HFFc6 (cell line): ENCODE results near the gene RELL2. TPM values are rescaled to one million over a fixed set of nuclear protein-coding genes. Genes with fewer than 3 reads are reported as not detected.

Source experiments
- DNase-seq: peaks from one replicate; pipeline ENCODE4 v3.0.0-alpha.2; 2018
- H3K27ac Mint-ChIP-seq: 2 replicates; pipeline ENCODE4 v1.8.0; 2020; ENCODE audit warnings: mild to moderate bottlenecking, mixed read lengths
- H3K27me3 Mint-ChIP-seq: 2 replicates; pipeline ENCODE4 v1.8.0; 2021; ENCODE audit warnings: mild to moderate bottlenecking, moderate library complexity, mixed read lengths; ENCODE audit not compliant: insufficient read depth
- H3K36me3 Mint-ChIP-seq: 2 replicates; pipeline ENCODE4 v1.8.0; 2021; ENCODE audit warnings: low read depth, mixed read lengths
- H3K4me1 Mint-ChIP-seq: 2 replicates; pipeline ENCODE4 v1.8.0; 2020; ENCODE audit warnings: low read depth, mixed read lengths
- H3K4me3 Mint-ChIP-seq: 2 replicates; pipeline ENCODE4 v1.8.0; 2020; ENCODE audit warnings: mild to moderate bottlenecking, moderate library complexity, mixed read lengths
- H3K9me3 Mint-ChIP-seq: 2 replicates; pipeline ENCODE4 v1.8.0; 2020; ENCODE audit warnings: mild to moderate bottlenecking, mixed read lengths
- CTCF ChIP-seq: fragments of 200-600 bp; sonication (generic); IDR thresholded peaks from 2 replicates; pipeline ENCODE4 v1.5.0; 2021; ENCODE audit warnings: antibody characterized with exemption, mild to moderate bottlenecking
- total RNA-seq, 6 experiments: library from RNA; stranded (reverse); fragmentation: NEBNext Ultra II Directional; extraction: Animal tissue kit (Norgen Biotek cat#: 25700); gene quantifications; 2 replicates in 1 of 6; 3 replicates in 5 of 6; pipeline ENCODE4 v1.2.3, GENCODE V29; 2021

The RELL2 gene
- total RNA-seq, 6 experiments from 2014 or later = 2.2 to 4.4 (median 3.0) TPM

DNA sequence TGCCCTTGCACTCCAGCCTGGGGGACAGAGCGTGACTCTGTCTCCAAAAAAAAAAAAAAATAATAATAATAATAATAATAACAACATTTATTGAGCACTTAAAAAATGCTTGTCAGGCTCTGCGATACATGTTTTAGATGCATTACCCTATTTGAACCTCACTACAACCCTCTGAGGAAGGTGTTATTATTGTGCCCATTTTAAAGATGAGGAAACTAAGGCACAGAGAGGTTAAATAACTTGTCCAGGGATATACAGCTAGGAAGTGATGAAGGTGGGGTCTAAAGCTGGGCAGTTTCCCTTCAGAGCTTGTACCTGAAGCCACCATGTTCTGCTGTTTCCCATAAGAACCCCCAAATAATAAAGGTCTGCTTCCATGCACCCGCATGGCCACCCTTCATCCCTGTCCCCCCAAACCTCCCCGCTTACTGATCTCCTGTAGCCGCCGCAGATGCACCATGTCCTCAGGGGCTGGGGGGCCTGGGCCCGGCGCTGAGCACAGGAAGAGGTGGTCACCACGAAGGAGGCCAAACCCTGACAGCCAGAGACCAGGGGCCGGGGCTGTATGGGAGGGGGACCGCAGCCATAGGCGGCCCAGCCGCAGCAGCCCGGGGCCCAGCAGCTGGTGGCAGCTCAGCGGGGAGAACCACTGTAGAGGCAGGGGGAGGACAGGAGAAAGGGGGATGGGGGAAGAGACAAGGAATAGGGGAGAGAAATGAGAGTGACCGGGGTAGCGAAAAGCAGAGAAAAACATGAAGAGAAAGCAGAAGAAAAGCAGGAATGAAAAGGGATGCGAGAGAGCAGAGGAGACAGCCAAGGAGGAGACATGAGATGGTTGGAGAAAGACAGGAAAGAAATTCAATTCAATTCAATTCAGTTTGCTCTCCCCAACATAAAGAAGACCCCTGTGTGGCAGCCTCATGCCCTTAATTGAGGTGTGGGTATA is 29.5 kb downstream of the RELL2 start:
- no peak for DNase-seq
- Mint-ChIP-seq H3K9me3 (no peaks in the 10 kb centered on the region), H3K27me3 (peaks cover 3% of the 10 kb centered on the region; the same call in 1 of the 2 replicates), H3K36me3 (peaks cover 10% of the 10 kb centered on the region), H3K4me1 (no peaks in the 10 kb centered on the region), H3K27ac (no peak overlapping the region), H3K4me3 (no peak overlapping the region)
- no peak for TF ChIP-seq CTCF

GRCh38 chr5:141668601-141669265 is 31.9 kb downstream of the RELL2 start:
- TF ChIP-seq CTCF = no peak
- peaks cover 3% of the 10 kb centered on the region; the same call in 1 of the 2 replicates for H3K27me3 Mint-ChIP-seq
- H3K4me3 Mint-ChIP-seq = no peak overlapping the region
- H3K27ac Mint-ChIP-seq = no peak overlapping the region
- no peaks in the 10 kb centered on the region for H3K9me3 Mint-ChIP-seq
- DNase-seq = no peak
- H3K4me1 Mint-ChIP-seq = no peaks in the 10 kb centered on the region
- 0 out of 2 replicates have a peak, but pooled peaks cover 5% of the 10 kb centered on the region for H3K36me3 Mint-ChIP-seq

- Mint-ChIP-seq H3K36me3 (0 out of 2 replicates have a peak, but pooled peaks cover 5% of the 10 kb centered on the region), H3K4me3 (no peak overlapping the region), H3K27me3 (peaks cover 3% of the 10 kb centered on the region; the same call in 1 of the 2 replicates), H3K9me3 (no peaks in the 10 kb centered on the region), H3K4me1 (no peaks in the 10 kb centered on the region), H3K27ac (0 out of 2 replicates have a peak overlapping the region, but pooled peaks have one; percentile 5)
- DNase-seq = no peak
- peak; percentile 39; the same call in 1 of the 2 replicates for TF ChIP-seq CTCF
Measured at GRCh38 chr5:141669520-141669919, 32.7 kb downstream of the RELL2 start.

DNA sequence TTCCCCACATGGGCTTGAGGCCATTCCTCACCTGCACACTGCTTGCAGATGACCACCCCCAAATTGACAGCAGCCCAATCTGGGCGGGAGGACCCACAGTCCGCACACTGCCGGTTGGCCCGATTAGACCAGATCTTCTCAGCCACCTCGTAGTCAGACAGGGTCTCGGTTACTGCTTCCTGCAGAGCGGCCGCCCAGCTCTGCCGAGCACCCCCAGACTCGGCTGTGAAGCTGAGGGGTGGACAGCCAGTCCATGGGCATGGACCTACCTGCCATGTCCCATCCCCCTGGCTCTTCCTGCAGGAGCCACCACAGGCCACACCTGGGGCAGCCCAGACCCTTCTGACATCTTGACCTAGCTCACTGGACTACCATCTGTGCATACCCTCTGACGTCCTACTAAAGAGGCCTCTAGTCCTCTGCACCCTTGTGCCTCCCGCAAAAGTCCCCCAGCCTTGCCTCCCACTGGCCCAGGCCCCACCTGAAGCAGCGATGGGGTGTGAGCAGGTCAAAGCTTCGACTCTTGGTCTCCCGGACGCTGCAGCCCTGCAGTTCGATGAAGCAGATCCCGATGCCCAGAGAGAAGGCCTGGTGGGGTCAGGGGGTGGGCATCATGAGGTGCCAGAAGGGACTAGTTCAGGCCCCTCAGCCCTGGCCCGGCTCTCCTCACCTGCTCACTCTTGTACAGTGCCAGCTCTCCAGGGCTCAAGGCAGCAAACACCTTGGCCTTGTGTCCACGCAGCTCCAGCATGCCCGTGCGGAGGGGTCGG is 35.5 kb downstream of the RELL2 start:
- Mint-ChIP-seq H3K4me3 (no peak overlapping the region), H3K4me1 (no peaks in the 10 kb centered on the region), H3K9me3 (no peaks in the 10 kb centered on the region), H3K27me3 (peaks cover 3% of the 10 kb centered on the region; the same call in 1 of the 2 replicates), H3K36me3 (peaks cover 12% of the 10 kb centered on the region; the same call in 1 of the 2 replicates), H3K27ac (no peak overlapping the region)
- DNase-seq = no peak
- no peak for TF ChIP-seq CTCF
